Loucy (cell line): ENCODE measurements around the gene MGAT5B.

Experiments used
- EZH2phosphoT487 ChIP-seq: fragments of 200-600 bp; IDR thresholded peaks from 2 replicates; pipeline ENCODE4 v1.6.1; 2018; ENCODE audit warnings: antibody characterized with exemption, mild to moderate bottlenecking, moderate library complexity, borderline replicate concordance
- TF ChIP-seq, protein P1 (sequence below): fragments of 200-600 bp; sonication (generic); conservative IDR thresholded peaks from 2 replicates; pipeline ENCODE4 v1.5.1; 2014; ENCODE audit warnings: mild to moderate bottlenecking, antibody characterized with exemption, low read length

DNA sequence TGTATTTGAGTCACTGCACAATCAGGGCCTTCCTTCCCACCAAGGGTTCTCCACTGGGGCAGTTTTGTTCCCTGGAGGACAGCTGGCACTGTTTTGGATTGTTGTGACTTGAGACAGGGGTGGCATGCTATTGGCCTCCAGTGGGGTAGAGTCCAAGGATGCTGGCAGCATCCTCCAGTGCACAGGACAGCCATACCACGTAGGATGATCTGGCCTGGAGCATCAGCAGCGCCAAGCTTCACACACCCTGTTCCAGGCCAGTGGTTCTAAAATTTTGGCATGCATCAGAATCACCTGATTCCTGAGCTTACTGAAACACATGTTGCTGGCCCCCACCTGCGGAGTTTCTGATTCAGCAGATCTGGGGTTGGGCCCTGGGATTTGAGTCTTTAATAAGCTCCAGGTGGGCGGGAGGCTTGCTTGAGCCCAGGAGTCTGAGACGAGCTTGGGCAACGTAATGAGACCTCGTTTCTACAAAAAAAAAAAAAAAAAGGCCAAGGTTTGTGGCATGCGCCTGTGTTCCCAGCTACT, 83.2 kb downstream of the MGAT5B start:
- TF ChIP-seq, protein P1, sequence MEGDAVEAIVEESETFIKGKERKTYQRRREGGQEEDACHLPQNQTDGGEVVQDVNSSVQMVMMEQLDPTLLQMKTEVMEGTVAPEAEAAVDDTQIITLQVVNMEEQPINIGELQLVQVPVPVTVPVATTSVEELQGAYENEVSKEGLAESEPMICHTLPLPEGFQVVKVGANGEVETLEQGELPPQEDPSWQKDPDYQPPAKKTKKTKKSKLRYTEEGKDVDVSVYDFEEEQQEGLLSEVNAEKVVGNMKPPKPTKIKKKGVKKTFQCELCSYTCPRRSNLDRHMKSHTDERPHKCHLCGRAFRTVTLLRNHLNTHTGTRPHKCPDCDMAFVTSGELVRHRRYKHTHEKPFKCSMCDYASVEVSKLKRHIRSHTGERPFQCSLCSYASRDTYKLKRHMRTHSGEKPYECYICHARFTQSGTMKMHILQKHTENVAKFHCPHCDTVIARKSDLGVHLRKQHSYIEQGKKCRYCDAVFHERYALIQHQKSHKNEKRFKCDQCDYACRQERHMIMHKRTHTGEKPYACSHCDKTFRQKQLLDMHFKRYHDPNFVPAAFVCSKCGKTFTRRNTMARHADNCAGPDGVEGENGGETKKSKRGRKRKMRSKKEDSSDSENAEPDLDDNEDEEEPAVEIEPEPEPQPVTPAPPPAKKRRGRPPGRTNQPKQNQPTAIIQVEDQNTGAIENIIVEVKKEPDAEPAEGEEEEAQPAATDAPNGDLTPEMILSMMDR, result no peak
- no peak for TF ChIP-seq EZH2phosphoT487
